ENCODE results near the gene ATP2B1.

Gene ATP2B1

DNA sequence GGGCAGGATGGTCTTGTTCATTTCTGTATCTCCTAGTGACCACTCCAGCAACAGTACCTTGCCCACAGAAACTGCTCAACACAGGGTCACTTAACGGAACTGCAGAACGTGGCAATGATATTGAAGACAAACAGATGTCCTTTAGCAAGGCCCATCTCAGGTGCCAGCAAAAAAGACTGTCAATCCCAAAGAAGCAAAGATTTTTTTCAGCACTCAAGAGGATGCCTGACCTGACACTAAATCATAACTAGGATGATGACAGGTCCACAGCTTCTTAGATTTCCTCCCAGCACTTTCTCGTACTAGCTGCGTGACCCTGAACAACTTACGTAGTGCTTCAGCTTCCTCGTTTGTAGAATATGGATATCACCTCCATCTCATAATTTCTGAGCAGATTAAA lies 39.4 kb downstream of the ATP2B1 start:
- TF ChIP-seq, protein P1, sequence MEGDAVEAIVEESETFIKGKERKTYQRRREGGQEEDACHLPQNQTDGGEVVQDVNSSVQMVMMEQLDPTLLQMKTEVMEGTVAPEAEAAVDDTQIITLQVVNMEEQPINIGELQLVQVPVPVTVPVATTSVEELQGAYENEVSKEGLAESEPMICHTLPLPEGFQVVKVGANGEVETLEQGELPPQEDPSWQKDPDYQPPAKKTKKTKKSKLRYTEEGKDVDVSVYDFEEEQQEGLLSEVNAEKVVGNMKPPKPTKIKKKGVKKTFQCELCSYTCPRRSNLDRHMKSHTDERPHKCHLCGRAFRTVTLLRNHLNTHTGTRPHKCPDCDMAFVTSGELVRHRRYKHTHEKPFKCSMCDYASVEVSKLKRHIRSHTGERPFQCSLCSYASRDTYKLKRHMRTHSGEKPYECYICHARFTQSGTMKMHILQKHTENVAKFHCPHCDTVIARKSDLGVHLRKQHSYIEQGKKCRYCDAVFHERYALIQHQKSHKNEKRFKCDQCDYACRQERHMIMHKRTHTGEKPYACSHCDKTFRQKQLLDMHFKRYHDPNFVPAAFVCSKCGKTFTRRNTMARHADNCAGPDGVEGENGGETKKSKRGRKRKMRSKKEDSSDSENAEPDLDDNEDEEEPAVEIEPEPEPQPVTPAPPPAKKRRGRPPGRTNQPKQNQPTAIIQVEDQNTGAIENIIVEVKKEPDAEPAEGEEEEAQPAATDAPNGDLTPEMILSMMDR (IDR thresholded peaks at IDR 0.05; ENCODE audit: extremely low read depth, missing control alignments) = no peak
- DNase-seq (ENCODE audit: low spot score) = no peak

DNA sequence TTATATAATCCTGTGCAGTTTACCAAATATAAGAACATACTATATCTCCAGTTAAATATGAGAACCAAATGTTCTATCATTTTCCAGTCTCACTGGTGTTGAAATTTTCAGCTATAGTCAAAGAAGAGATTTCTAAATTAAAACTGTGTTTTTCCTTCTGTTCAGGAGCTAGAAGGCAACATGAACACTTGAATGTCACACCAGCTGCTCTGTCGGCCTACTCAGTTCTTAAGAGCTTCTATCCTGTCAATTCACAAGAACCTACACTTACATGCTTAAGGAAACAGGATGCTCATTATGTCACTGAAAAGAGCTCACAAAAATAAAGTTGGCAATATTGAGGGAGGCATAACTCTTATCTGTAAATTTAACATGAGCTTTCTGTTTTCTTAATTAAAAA lies 43.1 kb downstream of the ATP2B1 start:
- DNase-seq (ENCODE audit: low spot score) = no peak
- TF ChIP-seq, protein P1 (IDR thresholded peaks at IDR 0.05; ENCODE audit: extremely low read depth, missing control alignments) = no peak

DNA sequence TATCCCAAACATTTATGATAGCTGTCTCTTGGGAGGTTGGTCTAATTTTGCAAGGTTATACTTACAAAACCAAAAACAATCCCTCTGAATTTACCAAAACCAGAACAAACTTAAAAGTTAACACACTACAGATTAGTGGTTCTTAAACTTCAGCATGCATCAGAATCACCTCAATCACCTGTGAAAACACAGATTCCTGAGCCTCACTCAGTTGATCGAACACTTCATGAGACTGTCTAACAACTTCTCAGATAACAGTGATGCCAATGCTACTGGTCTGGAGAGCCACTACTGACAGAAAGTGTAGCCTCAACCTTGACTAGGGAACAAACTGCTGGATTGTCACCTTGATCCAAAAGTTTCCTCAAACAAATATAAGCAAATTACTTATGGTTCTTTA lies 44.2 kb downstream of the ATP2B1 start:
- TF ChIP-seq, protein P1 (IDR thresholded peaks at IDR 0.05; ENCODE audit: extremely low read depth, missing control alignments) = no peak
- DNase-seq (ENCODE audit: low spot score) = no peak

DNA sequence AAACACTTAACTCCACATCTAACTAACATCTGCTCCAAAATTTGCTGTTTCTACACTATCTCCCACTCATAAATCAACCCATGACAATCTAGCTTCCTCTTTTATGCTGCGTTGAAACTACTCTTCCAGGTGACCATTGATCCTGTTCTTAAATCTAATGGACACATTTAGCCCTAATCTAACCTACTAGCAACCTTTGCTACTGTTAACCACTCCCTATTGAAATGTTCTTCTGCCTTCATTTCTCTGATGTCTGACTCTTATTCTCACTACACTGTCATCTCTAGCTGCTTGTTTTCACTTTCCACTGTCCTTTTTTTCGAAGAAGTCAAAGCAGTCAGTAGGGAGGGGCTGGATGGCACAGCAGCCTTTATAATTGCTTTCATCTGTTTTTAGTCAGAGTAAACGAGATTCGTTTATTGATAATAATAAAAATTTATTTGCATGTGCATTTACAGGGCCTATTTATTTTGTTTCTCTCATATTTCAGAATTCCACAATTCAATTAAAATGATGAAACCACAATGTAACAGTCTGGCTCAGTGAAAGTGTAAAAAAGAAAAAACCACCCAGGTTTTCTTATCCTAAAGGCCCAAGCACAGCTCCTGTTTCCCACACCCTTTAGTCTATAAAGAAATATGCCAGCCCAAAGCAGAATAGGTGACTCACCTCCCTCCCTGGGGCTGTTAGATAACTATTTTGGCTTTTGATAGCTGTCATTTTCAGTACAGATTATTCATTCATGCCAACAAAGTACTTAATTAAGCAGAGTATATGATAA lies 44.9 kb downstream of the ATP2B1 start:
- TF ChIP-seq, protein P1 (IDR thresholded peaks at IDR 0.05; ENCODE audit: extremely low read depth, missing control alignments) = no peak
- peak; percentile 29 for DNase-seq (ENCODE audit: low spot score)

DNA sequence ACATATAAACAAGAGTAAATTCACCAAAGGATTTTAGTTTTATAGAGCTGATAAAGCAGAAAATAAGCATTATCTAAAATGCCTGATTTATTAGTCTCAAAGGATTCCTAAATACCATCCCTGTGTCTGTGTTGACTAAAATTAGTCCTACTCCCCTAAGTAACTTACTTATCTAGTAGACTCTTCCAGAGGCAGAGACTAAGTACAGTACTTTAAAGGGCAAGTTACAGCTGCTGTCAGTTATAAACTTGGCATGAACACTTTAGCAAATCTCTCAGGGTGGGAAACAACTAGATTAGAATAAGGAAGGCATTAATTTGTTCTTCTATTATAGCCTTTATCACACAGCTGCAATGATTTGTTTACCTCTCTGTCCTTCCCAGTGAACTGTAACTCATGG lies 46.0 kb downstream of the ATP2B1 start:
- TF ChIP-seq, protein P1 (IDR thresholded peaks at IDR 0.05; ENCODE audit: extremely low read depth, missing control alignments) = no peak
- no peak for DNase-seq (ENCODE audit: low spot score)

DNA sequence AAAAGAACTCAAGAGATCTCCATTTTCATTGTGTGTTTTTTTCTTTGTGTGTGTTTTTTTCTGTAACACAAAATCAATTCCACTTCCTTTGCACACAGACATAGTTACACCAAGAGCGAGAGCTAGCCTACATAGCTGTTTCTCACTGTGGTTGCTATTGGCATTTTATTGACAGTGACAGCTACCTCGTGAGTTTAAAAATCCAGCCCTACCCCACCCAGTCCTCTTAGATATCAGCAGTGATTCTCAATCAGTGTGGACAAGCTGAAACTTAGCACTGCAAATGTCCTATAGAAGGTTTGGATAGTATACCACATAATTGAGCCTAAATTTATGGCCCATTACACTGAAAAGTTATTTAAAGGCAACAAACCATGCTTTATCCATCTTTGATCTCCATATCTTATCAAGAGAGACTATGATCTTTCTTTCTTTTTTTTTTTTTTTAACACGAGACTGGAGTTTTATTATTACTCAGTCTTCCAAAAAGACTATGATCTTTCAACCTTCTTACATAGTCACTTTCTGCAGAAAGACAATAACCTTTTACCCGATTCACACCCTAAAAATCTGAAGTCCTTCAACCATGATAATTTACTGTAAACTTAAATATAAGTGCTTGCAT lies 46.8 kb downstream of the ATP2B1 start:
- DNase-seq (ENCODE audit: low spot score) = no peak
- TF ChIP-seq, protein P1 (IDR thresholded peaks at IDR 0.05; ENCODE audit: extremely low read depth, missing control alignments) = no peak

DNA sequence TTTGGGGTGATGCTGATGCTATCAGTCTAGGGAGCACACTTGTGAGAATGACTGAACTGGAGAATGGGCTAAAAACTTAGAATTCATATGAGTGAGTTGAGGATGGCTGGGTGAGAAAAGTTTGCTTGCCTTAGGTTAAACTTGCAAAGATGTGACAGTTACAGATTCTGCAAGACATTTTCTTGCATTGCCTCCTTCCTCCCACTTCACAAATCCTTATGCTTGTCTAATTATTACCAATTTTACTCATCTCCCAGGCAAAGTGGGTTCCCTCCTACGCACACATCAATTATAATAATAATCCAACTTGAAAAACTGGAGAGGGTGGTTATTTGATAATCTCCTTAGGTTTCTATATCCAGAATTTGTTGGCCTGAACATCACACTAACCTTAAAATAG lies 50.9 kb downstream of the ATP2B1 start:
- no peak for DNase-seq (ENCODE audit: low spot score)
- TF ChIP-seq, protein P1 (IDR thresholded peaks at IDR 0.05; ENCODE audit: extremely low read depth, missing control alignments) = no peak
